ENCODE results near the gene SCO2. TPM values are rescaled to one million over a fixed set of nuclear protein-coding genes. Genes with fewer than 3 reads are reported as not detected.
"Not testable (repeated sequence)": the region's sequence is repeated elsewhere in the genome, so short reads cannot be mapped to it uniquely, and the experiment has no call there.

The SCO2 gene
- polyA plus RNA-seq, 1 donor (not counting 4 experiments of a cell fraction or from before 2014, with no cell fraction given) = 1.9 TPM

- no peak for FAIRE-seq
- no peak overlapping the region for H3K9ac ChIP-seq (ENCODE audit: control insufficient read depth, extremely low read depth, insufficient read depth, low read length)
- H3K79me2 ChIP-seq (ENCODE audit: control insufficient read depth, insufficient read depth, low read length) = peaks cover 27% of the 10 kb centered on the region
- peaks cover 25 to 37% of the 10 kb centered on the region in 2 experiments for H3K36me3 ChIP-seq (ENCODE audit: control insufficient read depth in 2 of 2, extremely low read depth in 1 of 2, insufficient read depth in 2 of 2, low read length in 2 of 2)
- dilution Hi-C loops (cut with MboI; ENCODE audit: extremely low pct_ligation_motif_present, low sequenced_read_pairs) = no loop called here
- TF ChIP-seq CTCF (optimal IDR thresholded peaks at IDR 0.05 in 1 of 3, IDR thresholded peaks at IDR 0.05 in 1 of 3, conservative IDR thresholded peaks at IDR 0.05 in 1 of 3; ENCODE audit: extremely low read depth in 1 of 3, insufficient read depth in 2 of 3, low read length in 3 of 3) = no peak
- no peak for TF ChIP-seq EZH2 (IDR thresholded peaks at IDR 0.05; ENCODE audit: low read length)
- peaks cover 11% of the 10 kb centered on the region for H3K4me1 ChIP-seq (ENCODE audit: control insufficient read depth, extremely low read depth, insufficient read depth, low read length)
- H3K27me3 ChIP-seq (ENCODE audit: control insufficient read depth, extremely low read depth, insufficient read depth, low read length) = no peaks in the 10 kb centered on the region
- no peaks in the 10 kb centered on the region for H3K9me1 ChIP-seq (ENCODE audit: control insufficient read depth, extremely low read depth, insufficient read depth, low read length)
- no peak overlapping the region for H2AFZ ChIP-seq (ENCODE audit: control insufficient read depth, low read length)
- no peak overlapping the region for H3K4me3 ChIP-seq (ENCODE audit: control insufficient read depth in 2 of 3, extremely low read depth in 1 of 3, insufficient read depth in 2 of 3, low read depth in 1 of 3, low read length in 3 of 3)
- H3K4me2 ChIP-seq (ENCODE audit: control insufficient read depth, extremely low read depth, insufficient read depth, low read depth, low read length) = no peak overlapping the region
- no peak overlapping the region for H3K27ac ChIP-seq (ENCODE audit: control insufficient read depth, insufficient read depth, low read length)
- H4K20me1 ChIP-seq (ENCODE audit: control insufficient read depth, extremely low read depth, insufficient read depth, low read length) = no peaks in the 10 kb centered on the region
- DNase-seq (ENCODE audit: low read depth, low spot score) = no peak
- H3K9me3 ChIP-seq (ENCODE audit: control insufficient read depth, low read depth, low read length) = no peaks in the 10 kb centered on the region
Measured at GRCh38 chr22:50520826-50521453, 4.5 kb downstream of the SCO2 start.

DNA sequence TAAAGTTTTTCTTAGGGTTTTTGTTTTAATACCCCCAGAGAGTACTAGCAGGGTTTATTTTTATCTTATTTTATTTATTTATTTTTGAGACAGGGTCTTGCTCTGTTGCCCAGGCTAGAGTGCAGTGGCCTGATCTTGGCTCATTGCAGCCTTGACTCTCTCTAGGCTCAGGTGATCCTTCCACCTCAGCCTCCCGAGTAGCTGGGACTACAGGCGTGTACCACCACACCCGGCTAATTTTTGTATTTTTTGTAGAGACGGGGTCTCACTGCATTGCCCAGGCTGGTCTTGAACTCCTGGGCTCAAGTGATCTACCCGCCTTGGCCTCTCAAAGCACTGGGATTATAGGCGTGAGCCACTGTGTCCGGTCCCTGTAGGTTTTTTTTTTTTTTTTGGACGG, 5.2 kb downstream of the SCO2 start:
- H3K4me2 ChIP-seq (ENCODE audit: control insufficient read depth, extremely low read depth, insufficient read depth, low read depth, low read length); H2AFZ ChIP-seq (ENCODE audit: control insufficient read depth, low read length); FAIRE-seq; H3K27me3 ChIP-seq (ENCODE audit: control insufficient read depth, extremely low read depth, insufficient read depth, low read length); H3K27ac ChIP-seq (ENCODE audit: control insufficient read depth, insufficient read depth, low read length); H3K9ac ChIP-seq (ENCODE audit: control insufficient read depth, extremely low read depth, insufficient read depth, low read length); DNase-seq (ENCODE audit: low read depth, low spot score); H3K4me3 ChIP-seq (ENCODE audit: control insufficient read depth in 2 of 3, extremely low read depth in 1 of 3, insufficient read depth in 2 of 3, low read depth in 1 of 3, low read length in 3 of 3); H3K9me3 ChIP-seq (ENCODE audit: control insufficient read depth, low read depth, low read length); H4K20me1 ChIP-seq (ENCODE audit: control insufficient read depth, extremely low read depth, insufficient read depth, low read length); dilution Hi-C loops (cut with MboI; ENCODE audit: extremely low pct_ligation_motif_present, low sequenced_read_pairs); H3K9me1 ChIP-seq (ENCODE audit: control insufficient read depth, extremely low read depth, insufficient read depth, low read length): not testable (repeated sequence)
- Histone ChIP-seq H3K79me2 (ENCODE audit: control insufficient read depth, insufficient read depth, low read length) (peaks cover 31% of the 10 kb centered on the region), H3K4me1 (ENCODE audit: control insufficient read depth, extremely low read depth, insufficient read depth, low read length) (peaks cover 11% of the 10 kb centered on the region), H3K36me3 (ENCODE audit: control insufficient read depth in 2 of 2, extremely low read depth in 1 of 2, insufficient read depth in 2 of 2, low read length in 2 of 2) (peaks cover 25 to 37% of the 10 kb centered on the region in 2 experiments)

DNA sequence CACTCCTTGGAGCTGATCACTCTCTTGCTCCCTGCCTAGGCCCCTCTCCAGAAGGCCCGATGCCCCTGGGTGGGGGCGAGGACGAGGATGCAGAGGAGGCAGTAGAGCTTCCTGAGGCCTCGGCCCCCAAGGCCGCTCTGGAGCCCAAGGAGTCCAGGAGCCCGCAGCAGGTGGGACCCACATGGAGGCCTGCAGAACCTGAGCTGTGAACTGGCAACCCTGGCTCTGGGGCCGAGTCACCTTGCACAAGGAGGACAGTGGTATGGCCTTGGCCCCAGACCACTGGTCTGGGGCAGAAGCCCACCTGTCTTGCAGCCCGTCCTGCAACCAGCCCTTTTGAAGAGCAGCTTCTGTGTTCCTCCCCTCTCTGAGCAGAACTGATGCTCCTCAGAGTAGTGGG, 6.2 kb downstream of the SCO2 start:
- Histone ChIP-seq H3K9me3 (ENCODE audit: control insufficient read depth, low read depth, low read length) (no peaks in the 10 kb centered on the region), H3K27ac (ENCODE audit: control insufficient read depth, insufficient read depth, low read length) (no peak overlapping the region), H3K4me2 (ENCODE audit: control insufficient read depth, extremely low read depth, insufficient read depth, low read depth, low read length) (no peak overlapping the region), H3K4me3 (ENCODE audit: control insufficient read depth in 2 of 3, extremely low read depth in 1 of 3, insufficient read depth in 2 of 3, low read depth in 1 of 3, low read length in 3 of 3) (no peak overlapping the region), H3K9me1 (ENCODE audit: control insufficient read depth, extremely low read depth, insufficient read depth, low read length) (no peaks in the 10 kb centered on the region), H3K79me2 (ENCODE audit: control insufficient read depth, insufficient read depth, low read length) (peaks cover 33% of the 10 kb centered on the region), H2AFZ (ENCODE audit: control insufficient read depth, low read length) (no peak overlapping the region), H4K20me1 (ENCODE audit: control insufficient read depth, extremely low read depth, insufficient read depth, low read length) (no peaks in the 10 kb centered on the region), H3K36me3 (ENCODE audit: control insufficient read depth in 2 of 2, extremely low read depth in 1 of 2, insufficient read depth in 2 of 2, low read length in 2 of 2) (peaks cover 25 to 35% of the 10 kb centered on the region in 2 experiments), H3K9ac (ENCODE audit: control insufficient read depth, extremely low read depth, insufficient read depth, low read length) (no peak overlapping the region), H3K27me3 (ENCODE audit: control insufficient read depth, extremely low read depth, insufficient read depth, low read length) (no peaks in the 10 kb centered on the region), H3K4me1 (ENCODE audit: control insufficient read depth, extremely low read depth, insufficient read depth, low read length) (peaks cover 2% of the 10 kb centered on the region)
- dilution Hi-C loops (cut with MboI; ENCODE audit: extremely low pct_ligation_motif_present, low sequenced_read_pairs) = no loop called here
- DNase-seq (ENCODE audit: low read depth, low spot score) (no peak), FAIRE-seq (no peak)
- no peak for TF ChIP-seq CTCF (optimal IDR thresholded peaks at IDR 0.05 in 1 of 3, IDR thresholded peaks at IDR 0.05 in 1 of 3, conservative IDR thresholded peaks at IDR 0.05 in 1 of 3; ENCODE audit: extremely low read depth in 1 of 3, insufficient read depth in 2 of 3, low read length in 3 of 3)
- TF ChIP-seq EZH2 (IDR thresholded peaks at IDR 0.05; ENCODE audit: low read length) = no peak
